Right ventricle myocardium inferior (tissue), 1 donor: ENCODE data around the gene AGPS. TPM values are rescaled to one million over a fixed set of nuclear protein-coding genes. Genes with fewer than 3 reads are reported as not detected.
"Not testable (repeated sequence)": the region's sequence is repeated elsewhere in the genome, so short reads cannot be mapped to it uniquely, and the experiment has no call there.

ENCODE experiments used
- ATAC-seq: fragments of 200-7000 bp; cut with Tn5 transposase; one replicate; pipeline ENCODE4 v1.9.1; 2020; ENCODE audit warnings: mild to moderate bottlenecking, moderate library complexity
- DNase-seq: peaks from one replicate; pipeline ENCODE4 v3.0.0; 2021; ENCODE audit errors: missing footprints
- intact Hi-C: fragments of 100-400 bp; cut with DNase I; formaldehyde crosslinking; loops from one replicate; pipeline ENCODE4 v1.11.0; 2022
- total RNA-seq: library from RNA; stranded (reverse); fragmentation: NEBNext Ultra II Directional; extraction: Animal tissue kit (Norgen Biotek cat#: 25700); gene quantifications from one replicate; pipeline ENCODE4 v1.2.1, GENCODE V29; 2021
- donor health status: DM: no; HTN: yes; CAD: no; lungs with severe emphysema.

AGPS gene
- total RNA-seq, 1 donor from 2014 or later, result 32.3 TPM

DNA sequence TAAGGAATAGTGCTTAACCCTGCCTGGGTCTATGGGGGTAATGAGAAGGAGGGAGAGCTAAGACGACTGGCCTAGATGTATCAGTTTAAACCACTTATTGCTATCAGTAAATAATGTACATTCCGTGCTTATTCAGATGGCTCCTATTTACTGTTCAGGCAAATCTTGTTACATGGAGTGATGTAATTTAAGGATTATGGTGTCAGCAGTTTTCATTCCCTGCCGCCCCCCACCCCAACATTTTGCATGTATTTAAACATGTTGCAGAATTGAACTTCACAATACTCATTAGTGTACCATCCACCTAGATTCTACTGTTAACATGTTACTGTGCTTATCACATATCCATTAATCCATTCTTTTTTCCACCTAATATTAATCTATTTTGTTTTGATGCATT is 11.7 kb downstream of the AGPS start:
- intact Hi-C loops, result loop anchor here (10.0 kb wide), 1 partner anchor 51 kb away; no protein-coding TSS in a partner anchor
- ATAC-seq (no peak), DNase-seq (no peak)

GRCh38 chr2:177405029-177405692 is 12.6 kb downstream of the AGPS start:
- ATAC-seq, result no peak
- intact Hi-C loops, result loop anchor here (10.0 kb wide), 1 partner anchor 50 kb away; no protein-coding TSS in a partner anchor

DNA sequence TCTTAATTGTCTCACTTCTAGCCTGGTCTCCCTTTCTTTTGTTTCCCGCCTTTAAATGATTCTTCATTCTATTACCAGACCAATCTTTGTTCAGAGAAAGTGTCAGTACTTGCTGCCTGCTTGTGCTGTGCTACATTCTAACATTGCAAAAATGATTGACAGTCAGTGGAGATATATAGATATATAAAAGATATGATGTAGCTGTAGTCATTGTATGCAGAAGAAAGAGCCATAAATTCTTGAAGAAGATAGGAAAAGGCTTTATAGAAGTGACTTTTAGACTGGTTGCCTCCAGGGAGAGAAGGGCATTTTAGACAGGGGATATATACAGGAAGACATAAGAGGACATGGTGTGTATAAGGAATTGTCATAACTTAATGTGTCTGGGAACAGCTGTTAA is 13.6 kb downstream of the AGPS start:
- intact Hi-C loops, result loop anchor here (10.0 kb wide), 1 partner anchor 49 kb away; no protein-coding TSS in a partner anchor
- ATAC-seq (no peak), DNase-seq (no peak)

More at GRCh38 chr2:177405029-177405692, 12.6 kb downstream of the AGPS start:
- no peak for DNase-seq

GRCh38 chr2:177407031-177407430 is 14.5 kb downstream of the AGPS start:
- intact Hi-C loops, result loop anchor here (10.0 kb wide), 1 partner anchor 48 kb away; no protein-coding TSS in a partner anchor
- no peak for ATAC-seq

DNA sequence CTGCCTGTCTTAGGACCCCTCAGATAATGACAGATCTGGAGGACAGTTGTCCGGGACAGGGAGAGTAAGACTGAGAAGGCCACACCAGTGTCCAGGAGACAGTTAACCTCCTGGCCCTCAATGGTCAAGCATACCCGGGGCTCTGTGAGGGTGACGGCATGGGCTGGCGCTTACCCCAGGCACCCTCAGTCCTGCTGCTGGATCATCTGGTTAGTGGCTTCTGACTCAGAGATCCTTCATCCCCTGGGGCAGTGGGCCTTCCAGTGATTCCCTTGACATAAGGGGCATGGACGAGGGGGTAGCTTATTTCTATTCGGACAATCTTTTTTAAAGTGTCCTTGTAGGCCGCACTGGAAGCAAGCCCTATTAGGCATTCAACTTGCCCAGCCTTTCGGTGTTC is 18.1 kb downstream of the AGPS start:
- intact Hi-C loops, DNase-seq, ATAC-seq: not testable (repeated sequence)

More at GRCh38 chr2:177407031-177407430, 14.5 kb downstream of the AGPS start:
- no peak for DNase-seq

- DNase-seq (no peak), ATAC-seq (no peak)
- intact Hi-C loops, result no loop called here
These were observed 21.1 kb downstream of the AGPS start for GRCh38 chr2:177413703-177414102.

DNA sequence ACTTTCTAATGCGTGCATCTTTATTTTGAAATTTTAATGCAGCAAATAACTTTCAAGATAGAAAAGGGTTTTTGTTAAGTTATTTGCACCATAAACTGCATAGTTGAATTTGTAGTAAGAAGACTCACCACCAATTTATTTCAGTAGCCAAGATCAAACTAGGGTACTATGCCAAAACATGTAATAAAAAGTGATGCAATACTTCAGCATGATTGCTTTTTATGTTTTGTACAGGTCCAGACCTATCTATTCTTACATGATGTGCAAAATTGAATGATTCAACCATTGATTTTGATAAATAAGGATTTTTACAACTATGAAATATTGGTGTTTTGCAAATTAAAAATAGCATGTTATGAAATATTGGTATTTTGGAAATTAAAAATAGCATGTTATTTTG is 26.7 kb downstream of the AGPS start:
- ATAC-seq (no peak), DNase-seq (no peak)
- intact Hi-C loops, result no loop called here

DNA sequence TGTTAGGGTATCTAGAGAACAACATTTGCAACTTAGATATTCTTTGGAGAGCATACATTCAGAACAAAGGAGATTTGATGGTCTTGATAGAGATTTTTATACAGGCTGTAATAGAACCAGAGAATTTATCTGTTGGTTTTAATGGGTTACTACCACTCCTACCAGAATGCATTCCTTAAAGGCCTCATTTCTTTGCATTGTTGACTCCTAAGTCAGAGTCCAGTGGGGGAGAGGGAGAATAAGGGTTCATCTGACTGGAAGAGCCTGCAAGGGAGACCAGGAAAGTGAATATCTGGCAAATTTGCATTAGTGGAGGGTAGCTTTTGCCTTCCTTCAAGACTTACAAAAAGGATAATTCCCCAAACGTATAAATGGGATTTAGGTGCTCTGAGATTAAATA is 29.7 kb downstream of the AGPS start:
- DNase-seq (no peak), ATAC-seq (no peak)
- intact Hi-C loops, result no loop called here

DNA sequence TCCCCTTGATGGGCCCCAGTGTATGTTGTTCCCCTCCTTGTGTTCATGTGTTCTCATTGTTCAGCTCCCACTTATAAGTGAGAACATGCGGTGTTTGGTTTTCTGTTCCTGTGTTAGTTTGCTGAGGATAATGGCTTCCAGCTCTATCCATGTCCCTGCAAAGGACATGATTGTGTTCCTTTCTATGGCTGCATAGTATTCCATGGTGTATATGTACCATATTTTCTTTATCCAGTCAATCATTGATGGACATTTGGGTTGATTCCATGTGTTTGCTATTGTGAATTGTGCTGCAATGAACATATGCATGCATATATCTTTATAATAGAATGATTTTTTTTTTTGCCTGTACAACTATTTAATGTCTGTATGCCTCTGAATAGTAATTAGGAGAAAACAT is 31.5 kb downstream of the AGPS start:
- intact Hi-C loops, DNase-seq, ATAC-seq: not testable (repeated sequence)

- intact Hi-C loops, DNase-seq, ATAC-seq: not testable (repeated sequence)
These were observed 32.0 kb downstream of the AGPS start for GRCh38 chr2:177424620-177425019.

DNA sequence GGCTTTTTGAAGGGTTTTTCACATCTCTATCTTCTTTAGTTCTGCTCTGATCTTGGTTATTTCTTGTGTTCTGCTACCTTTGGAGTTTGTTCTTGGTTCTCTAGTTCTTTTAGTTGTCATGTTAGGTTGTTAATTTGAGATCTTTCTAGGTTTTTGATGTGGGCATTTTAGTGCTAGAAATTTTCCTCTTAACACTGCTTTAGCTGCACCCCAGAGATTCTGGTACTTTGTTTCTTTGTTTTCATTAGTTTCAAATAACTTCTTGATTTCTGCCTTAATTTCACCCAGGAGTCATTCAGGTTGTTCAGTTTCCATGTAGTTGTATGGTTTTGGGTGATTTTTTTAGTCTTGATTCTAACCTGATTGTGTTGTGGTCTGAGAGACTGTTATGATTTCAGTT is 34.7 kb downstream of the AGPS start:
- intact Hi-C loops, result no loop called here
- DNase-seq (no peak), ATAC-seq (no peak)

DNA sequence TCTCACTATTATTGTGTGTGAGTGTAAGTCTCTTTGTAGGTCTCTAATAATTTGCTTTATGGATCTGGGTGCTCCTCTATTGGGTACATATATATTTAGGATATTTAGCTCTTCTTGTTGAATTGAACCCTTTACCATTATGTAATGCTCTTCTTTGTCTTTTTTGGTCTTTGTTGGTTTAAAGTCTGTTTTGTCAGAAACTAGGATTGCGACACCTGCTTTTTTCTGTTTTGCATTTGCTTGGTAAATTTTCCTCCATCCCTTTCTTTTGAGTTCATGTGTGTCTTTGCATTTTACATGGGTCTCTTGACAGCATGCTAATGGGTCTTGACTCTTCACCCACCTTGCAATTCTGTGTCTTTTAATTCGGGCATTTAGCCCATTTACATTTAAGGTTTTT is 35.4 kb downstream of the AGPS start:
- intact Hi-C loops, ATAC-seq, DNase-seq: not testable (repeated sequence)

DNA sequence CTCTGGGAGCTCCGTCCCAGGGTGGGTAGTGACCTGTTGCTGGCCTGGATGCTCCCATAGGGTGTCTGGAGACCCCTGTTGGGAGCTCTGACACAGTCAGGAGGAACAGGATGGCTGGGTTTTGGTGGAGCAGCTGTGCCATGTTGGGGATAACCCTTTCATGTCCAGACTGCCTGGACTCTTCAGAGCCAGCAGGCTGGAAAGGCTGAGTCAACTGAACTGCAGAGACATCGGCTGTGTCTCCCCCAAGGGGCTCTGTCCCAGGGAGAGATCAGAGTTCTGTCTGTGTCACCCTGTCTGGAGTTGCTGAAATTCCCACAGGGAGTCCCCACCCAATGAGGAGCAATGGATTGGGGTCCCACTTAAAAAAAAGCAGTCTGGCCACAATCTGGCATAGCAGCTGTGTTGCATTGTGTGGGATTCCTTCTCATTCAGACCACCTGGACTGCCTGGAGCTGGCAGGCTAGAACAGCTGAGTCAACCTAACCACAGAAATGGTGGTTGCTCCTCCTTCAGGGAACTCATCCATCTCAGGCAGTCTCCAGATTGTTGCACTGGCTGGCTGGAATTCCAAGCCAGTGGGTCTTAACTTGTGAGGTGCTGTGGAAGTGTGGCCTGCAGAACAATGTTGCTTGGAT is 37.2 kb downstream of the AGPS start:
- intact Hi-C loops, result no loop called here
- ATAC-seq (no peak), DNase-seq (no peak)

DNA sequence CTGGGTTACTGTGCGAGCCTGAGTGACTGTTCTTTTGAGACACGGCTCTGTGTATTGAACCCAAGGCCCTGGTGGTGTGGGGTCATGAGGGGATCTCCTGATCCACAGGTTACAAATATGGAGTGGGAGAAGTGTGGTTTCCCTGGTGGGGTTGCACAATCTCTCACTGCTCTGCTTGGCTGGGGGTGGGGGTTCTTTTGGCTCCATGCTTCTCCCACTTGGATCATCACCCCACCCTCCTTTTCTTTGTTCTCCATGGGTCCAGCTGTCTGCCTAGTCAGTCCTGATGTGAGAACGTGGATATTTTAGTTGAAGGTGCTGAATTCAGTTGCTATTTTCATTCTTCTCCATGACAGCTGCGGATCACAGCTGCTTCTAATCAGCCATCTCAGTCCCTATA is 37.8 kb downstream of the AGPS start:
- DNase-seq (no peak), ATAC-seq (no peak)
- intact Hi-C loops, result no loop called here

- ATAC-seq, DNase-seq, intact Hi-C loops: not testable (repeated sequence)
These were observed 38.6 kb downstream of the AGPS start for GRCh38 chr2:177431111-177431725.

- ATAC-seq (no peak), DNase-seq (no peak)
- intact Hi-C loops, result no loop called here
These were observed 40.1 kb downstream of the AGPS start for GRCh38 chr2:177432703-177433102.

- ATAC-seq (no peak), DNase-seq (no peak)
- intact Hi-C loops, result no loop called here
These were observed 40.8 kb downstream of the AGPS start for GRCh38 chr2:177433402-177433801.

- intact Hi-C loops, result no loop called here
- ATAC-seq (no peak), DNase-seq (no peak)
These were observed 41.9 kb downstream of the AGPS start for GRCh38 chr2:177434475-177434874.

- DNase-seq (no peak), ATAC-seq (no peak)
- intact Hi-C loops, result no loop called here
These were observed 52.6 kb downstream of the AGPS start for GRCh38 chr2:177445200-177445599.

DNA sequence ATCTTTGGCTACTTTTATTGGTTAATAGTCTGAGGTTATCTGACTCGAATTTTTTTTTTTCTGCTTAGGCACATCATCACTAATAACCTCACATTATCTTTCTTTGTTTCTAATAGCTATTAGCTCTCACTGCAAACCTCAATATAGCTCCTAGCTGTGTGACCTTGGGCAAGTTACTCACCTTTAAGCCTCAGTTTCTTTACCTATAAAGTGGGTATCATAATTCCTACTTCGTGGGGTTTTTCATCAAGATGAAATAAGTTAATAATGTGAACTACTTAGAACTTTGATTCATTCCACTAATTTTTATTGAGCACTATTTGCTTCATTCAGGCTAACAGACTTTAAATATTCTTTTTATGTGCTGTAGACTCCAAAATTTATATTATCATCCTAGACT is 55.5 kb downstream of the AGPS start:
- DNase-seq (no peak), ATAC-seq (no peak)
- intact Hi-C loops, result no loop called here
